GM21717 (cell line): ENCODE data around the gene GRAMD4.
"Not testable (repeated sequence)": the region's sequence is repeated elsewhere in the genome, so short reads cannot be mapped to it uniquely, and the experiment has no call there.

Source experiments
- ATAC-seq: cut with Tn5 transposase; IDR thresholded peaks from one replicate; pipeline ENCODE4 v1.9.1; 2021; ENCODE audit warnings: mild to moderate bottlenecking, moderate library complexity; ENCODE audit not compliant: unreplicated experiment

Gene GRAMD4

GRCh38 chr22:46617986-46618647 lies 2.1 kb upstream of the GRAMD4 start:
- no peak for ATAC-seq

- no peak for ATAC-seq
Observed at GRCh38 chr22:46618667-46619066, 1.5 kb upstream of the GRAMD4 start.

GRCh38 chr22:46619240-46619829 lies 851 bp upstream of the GRAMD4 start:
- no peak for ATAC-seq

- no peak for ATAC-seq
Observed at GRCh38 chr22:46620588-46621242, 529 bp downstream of the GRAMD4 start.

DNA sequence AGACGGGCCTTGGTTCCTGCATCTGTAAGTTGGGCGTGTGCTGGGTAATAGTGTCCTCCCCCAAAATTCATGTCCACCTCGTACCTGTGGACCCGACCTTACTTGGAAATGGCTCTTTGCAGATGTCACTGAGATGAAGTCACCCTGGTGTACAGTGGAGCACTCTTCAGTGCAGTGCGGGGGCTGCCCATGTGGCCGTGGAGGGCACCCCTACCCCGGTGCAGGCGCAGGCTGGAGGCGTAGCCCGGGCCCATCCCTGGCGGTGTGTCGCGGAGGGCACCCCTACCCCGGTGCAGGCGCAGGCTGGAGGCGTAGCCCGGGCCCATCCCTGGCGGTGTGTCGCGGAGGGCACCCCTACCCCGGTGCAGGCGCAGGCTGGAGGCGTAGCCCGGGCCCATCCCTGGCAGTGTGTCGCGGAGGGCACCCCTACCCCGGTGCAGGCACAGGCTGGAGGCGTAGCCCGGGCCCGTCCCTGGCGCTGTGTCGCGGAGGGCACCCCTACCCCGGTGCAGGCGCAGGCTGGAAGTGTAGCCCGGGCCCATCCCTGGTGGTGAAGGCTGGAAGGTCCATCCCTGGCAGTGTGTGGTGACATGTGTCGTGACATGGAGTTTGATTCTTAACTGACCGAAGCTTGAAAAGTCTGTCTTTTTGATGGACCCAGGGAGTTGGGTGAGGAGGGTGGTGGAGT lies 1.2 kb downstream of the GRAMD4 start:
- ATAC-seq: not testable (repeated sequence)

GRCh38 chr22:46622081-46622521 lies 1.9 kb downstream of the GRAMD4 start:
- ATAC-seq: no peak

GRCh38 chr22:46625113-46625842 lies 5.1 kb downstream of the GRAMD4 start:
- ATAC-seq: no peak

GRCh38 chr22:46625843-46626349 lies 5.7 kb downstream of the GRAMD4 start:
- ATAC-seq: no peak

GRCh38 chr22:46626356-46626755 lies 6.2 kb downstream of the GRAMD4 start:
- no peak for ATAC-seq

DNA sequence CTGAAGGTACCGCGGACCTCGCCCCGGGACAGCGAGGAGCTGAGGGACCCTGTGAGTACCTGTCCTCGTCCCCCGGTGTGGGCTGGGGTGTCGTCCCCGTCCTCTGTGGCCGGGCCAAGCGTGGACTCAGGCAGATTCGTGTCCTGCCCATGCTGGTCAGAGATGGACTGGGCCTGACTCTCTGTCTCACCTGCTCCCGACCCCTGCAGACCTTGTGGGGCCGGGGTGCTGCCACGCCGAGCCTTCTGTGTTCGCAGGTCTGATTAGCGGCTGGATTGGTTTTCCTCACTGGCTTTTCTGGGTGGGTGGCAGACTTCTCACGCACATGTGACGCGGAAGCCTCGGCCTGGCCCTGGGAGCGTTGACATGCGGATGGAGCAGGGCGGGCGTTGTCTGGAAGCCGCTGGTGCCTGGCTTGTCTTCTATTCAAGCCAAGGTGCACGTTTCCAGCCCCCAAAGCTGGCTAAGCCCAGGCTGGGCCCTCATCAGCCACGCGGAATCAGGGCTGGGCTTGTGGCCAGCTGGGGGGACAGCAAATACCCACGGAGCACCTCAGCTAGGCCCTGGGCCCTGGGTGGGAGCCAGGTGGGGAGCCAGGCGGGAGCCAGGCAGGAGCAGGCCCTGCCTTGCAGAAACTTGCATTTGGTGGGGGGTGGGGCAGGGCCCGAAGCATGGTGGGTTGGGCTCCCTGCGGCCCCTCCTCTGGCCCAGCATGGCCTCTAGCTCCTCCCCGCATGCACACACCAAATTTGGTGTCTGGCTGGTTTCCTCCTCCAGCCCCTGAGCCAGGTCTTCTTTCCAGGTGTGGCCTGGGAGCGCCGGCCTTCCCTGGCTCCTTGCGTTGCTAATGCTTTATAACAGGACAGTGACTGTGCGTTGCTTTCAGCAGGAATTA lies 7.0 kb downstream of the GRAMD4 start:
- ATAC-seq: no peak

- no peak for ATAC-seq
Observed at GRCh38 chr22:46627806-46628482, 7.8 kb downstream of the GRAMD4 start.

DNA sequence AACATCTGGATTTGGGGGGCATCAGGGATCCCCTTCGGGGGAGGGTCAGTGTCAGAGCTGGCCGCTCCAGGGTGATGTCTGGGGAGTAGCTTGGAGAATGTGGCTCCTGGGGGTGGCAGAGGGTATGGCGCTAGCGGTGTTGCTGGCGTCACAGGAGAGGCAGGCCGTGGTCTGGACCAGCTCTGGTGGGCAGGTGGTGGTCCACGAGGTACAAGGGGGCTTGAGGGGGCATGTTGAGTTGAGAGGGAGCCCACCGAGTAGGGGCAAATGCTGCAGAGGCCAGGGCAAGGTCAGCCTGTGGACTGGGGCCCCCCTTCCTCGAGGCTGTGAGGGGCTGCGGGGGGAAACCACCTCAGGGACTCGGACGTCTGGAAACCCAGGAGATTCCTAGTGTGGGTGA lies 8.6 kb downstream of the GRAMD4 start:
- no peak for ATAC-seq

DNA sequence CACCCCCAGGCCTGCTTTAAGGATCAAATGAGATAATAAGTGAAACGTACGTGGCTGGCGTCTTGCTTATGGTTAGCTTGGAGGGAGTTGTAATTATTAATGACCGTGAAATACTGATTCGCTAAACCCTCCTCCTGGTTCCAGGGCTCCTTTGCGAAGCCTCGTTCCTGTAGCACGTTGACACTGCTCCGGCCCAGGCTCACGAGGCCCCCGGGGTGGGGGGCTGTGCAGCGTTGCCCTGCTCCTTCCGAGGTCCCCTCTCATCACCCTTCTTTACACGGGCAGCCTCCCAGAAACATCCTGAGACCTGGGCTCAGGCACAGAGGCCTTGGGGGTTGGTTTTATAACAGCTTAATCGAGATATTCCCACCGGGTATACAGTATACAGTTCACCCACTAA lies 9.1 kb downstream of the GRAMD4 start:
- ATAC-seq: no peak

DNA sequence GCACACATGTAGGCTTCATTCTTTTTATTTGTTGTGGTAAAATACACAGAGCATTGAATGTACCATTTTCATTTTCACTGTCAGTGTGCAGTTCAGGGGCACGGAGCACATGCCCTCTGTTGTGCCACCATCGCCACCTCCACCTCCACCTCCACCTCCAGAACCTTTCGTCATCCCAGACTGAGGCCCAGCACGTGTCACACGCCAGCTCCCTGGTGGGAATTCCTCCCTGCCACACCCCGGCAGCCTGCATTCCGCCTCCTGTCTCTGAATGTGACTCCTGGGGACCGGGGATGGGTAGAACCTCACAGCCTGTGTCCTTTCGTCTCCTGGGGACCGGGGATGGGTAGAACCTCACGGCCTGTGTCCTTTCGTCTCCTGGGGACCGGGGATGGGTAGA lies 10.9 kb downstream of the GRAMD4 start:
- no peak for ATAC-seq

GRCh38 chr22:46632646-46633249 lies 12.6 kb downstream of the GRAMD4 start:
- no peak for ATAC-seq

- ATAC-seq: no peak
Observed at GRCh38 chr22:46633334-46633890, 13.2 kb downstream of the GRAMD4 start.

DNA sequence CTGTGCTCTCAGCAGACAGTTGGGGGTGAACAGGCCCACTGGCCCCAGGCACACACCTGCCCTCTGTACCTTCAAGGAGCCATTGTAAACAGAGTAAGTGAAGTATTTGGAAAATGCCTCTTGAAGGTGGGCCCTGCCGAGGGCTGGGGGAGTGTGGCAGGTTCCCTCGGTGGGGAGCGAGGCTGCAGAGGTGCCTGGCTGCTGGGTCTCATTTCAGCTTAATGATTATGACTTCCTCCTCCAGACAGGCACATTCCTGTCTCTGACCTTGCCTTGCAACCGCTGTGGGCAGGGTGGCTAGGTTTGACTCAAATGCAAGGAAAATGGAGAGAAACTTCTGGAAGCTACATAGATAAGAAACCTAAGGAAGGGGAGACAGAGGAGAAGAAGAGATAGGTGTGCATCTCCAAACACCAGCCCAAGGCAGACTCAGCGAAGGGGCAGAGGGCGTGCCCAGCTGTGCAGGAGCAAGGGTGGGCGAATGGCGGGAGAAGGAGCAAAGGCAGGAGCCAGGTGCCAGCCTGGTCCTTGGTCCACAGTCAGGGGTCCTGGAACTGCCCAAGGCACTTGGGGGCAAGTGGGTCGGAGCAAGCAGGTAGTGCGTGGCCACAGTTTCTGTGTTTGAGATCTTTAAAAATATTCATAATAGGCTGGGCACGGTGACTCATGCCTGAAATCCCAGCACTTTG lies 14.0 kb downstream of the GRAMD4 start:
- ATAC-seq: no peak
